SJCRH30 (cell line): Measurements from ENCODE around the gene TMEM98. TPM values are rescaled to one million over a fixed set of nuclear protein-coding genes. Genes with fewer than 3 reads are reported as not detected.
"Not testable (repeated sequence)": the region's sequence is repeated elsewhere in the genome, so short reads cannot be mapped to it uniquely, and the experiment has no call there.

Experiments used
- DNase-seq, 2 experiments: peaks; one replicate each; pipeline ENCODE4 v3.0.0-alpha.2; 2015 to 2020
- H3K27ac ChIP-seq: fragments of 250-450 bp; sonication (Bioruptor Pico); 2 replicates; pipeline ENCODE4 v1.5.1; 2020; ENCODE audit warnings: mild to moderate bottlenecking, moderate library complexity
- H3K27me3 ChIP-seq: fragments of 250-450 bp; sonication (Bioruptor Pico); 2 replicates; pipeline ENCODE4 v1.5.1; 2020; ENCODE audit warnings: mild to moderate bottlenecking, moderate library complexity
- H3K36me3 ChIP-seq: fragments of 250-450 bp; sonication (Bioruptor Pico); 2 replicates; pipeline ENCODE4 v1.5.1; 2020; ENCODE audit warnings: mild to moderate bottlenecking, moderate library complexity
- H3K4me1 ChIP-seq: fragments of 250-450 bp; sonication (Bioruptor Pico); 2 replicates; pipeline ENCODE4 v1.5.1; 2020; ENCODE audit warnings: mild to moderate bottlenecking, moderate library complexity
- H3K4me3 ChIP-seq: fragments of 250-450 bp; sonication (Bioruptor Pico); 2 replicates; pipeline ENCODE4 v1.5.1; 2020; ENCODE audit warnings: mild to moderate bottlenecking, moderate library complexity
- H3K9me3 ChIP-seq: fragments of 250-450 bp; sonication (Bioruptor Pico); replicated peaks from 2 replicates; pipeline ENCODE4 v1.5.1; 2020; ENCODE audit warnings: mild to moderate bottlenecking, moderate library complexity
- total RNA-seq: library from RNA; depleted of rRNA; stranded (reverse); fragments of >200 nt; shearing (Covaris generic); gene quantifications from 2 replicates; pipeline ENCODE4 v1.2.3, GENCODE V29; 2014

Gene TMEM98
- total RNA-seq, 1 experiment from 2014 or later: 71.8 TPM

GRCh38 chr17:32943647-32944191 is 15.8 kb downstream of the TMEM98 start:
- Histone ChIP-seq H3K27me3 (no peaks in the 10 kb centered on the region), H3K4me1 (no peaks in the 10 kb centered on the region), H3K9me3 (no peaks in the 10 kb centered on the region), H3K4me3 (no peak overlapping the region), H3K27ac (no peak overlapping the region), H3K36me3 (peaks cover 3% of the 10 kb centered on the region)
- no peak for DNase-seq

GRCh38 chr17:32944248-32945020 is 16.5 kb downstream of the TMEM98 start:
- Histone ChIP-seq H3K27ac (no peak overlapping the region), H3K4me1 (no peaks in the 10 kb centered on the region), H3K27me3 (no peaks in the 10 kb centered on the region), H3K4me3 (no peak overlapping the region), H3K9me3 (no peaks in the 10 kb centered on the region), H3K36me3 (no peaks in the 10 kb centered on the region)
- no peak for DNase-seq

- Histone ChIP-seq H3K4me1 (no peaks in the 10 kb centered on the region), H3K4me3 (no peak overlapping the region), H3K27ac (no peak overlapping the region), H3K36me3 (no peaks in the 10 kb centered on the region), H3K9me3 (no peaks in the 10 kb centered on the region), H3K27me3 (no peaks in the 10 kb centered on the region)
- no peak for DNase-seq
Observed at GRCh38 chr17:32946375-32947135, 18.6 kb downstream of the TMEM98 start.

- Histone ChIP-seq H3K4me3 (no peak overlapping the region), H3K4me1 (no peaks in the 10 kb centered on the region), H3K27ac (no peak overlapping the region), H3K9me3 (no peaks in the 10 kb centered on the region), H3K36me3 (no peaks in the 10 kb centered on the region), H3K27me3 (no peaks in the 10 kb centered on the region)
- no peak for DNase-seq
Observed at GRCh38 chr17:32947736-32948135, 19.8 kb downstream of the TMEM98 start.

- DNase-seq: no peak
- Histone ChIP-seq H3K4me3 (no peak overlapping the region), H3K27ac (no peak overlapping the region), H3K9me3 (no peaks in the 10 kb centered on the region), H3K27me3 (peaks cover under 1% of the 10 kb centered on the region; the same call in 1 of the 2 replicates), H3K36me3 (no peaks in the 10 kb centered on the region), H3K4me1 (no peaks in the 10 kb centered on the region)
Observed at GRCh38 chr17:32949181-32949580, 21.2 kb downstream of the TMEM98 start.

- H3K9me3 ChIP-seq, H3K4me1 ChIP-seq, DNase-seq, H3K4me3 ChIP-seq, H3K27ac ChIP-seq, H3K36me3 ChIP-seq: not testable (repeated sequence)
- peaks cover 11% of the 10 kb centered on the region; the same call in 1 of the 2 replicates for H3K27me3 ChIP-seq
Observed at GRCh38 chr17:32952491-32952890, 24.5 kb downstream of the TMEM98 start.

GRCh38 chr17:32953045-32953444 is 25.1 kb downstream of the TMEM98 start:
- Histone ChIP-seq H3K27ac (no peak overlapping the region), H3K9me3 (no peaks in the 10 kb centered on the region), H3K36me3 (no peaks in the 10 kb centered on the region), H3K4me1 (no peaks in the 10 kb centered on the region), H3K27me3 (peaks cover 12% of the 10 kb centered on the region), H3K4me3 (no peak overlapping the region)
- DNase-seq: no peak

GRCh38 chr17:32953857-32954256 is 25.9 kb downstream of the TMEM98 start:
- Histone ChIP-seq H3K9me3 (no peaks in the 10 kb centered on the region), H3K27me3 (peaks cover 15% of the 10 kb centered on the region), H3K27ac (no peak overlapping the region), H3K4me1 (no peaks in the 10 kb centered on the region), H3K4me3 (no peak overlapping the region), H3K36me3 (no peaks in the 10 kb centered on the region)
- DNase-seq: no peak

- Histone ChIP-seq H3K27ac (no peak overlapping the region), H3K27me3 (peaks cover 15% of the 10 kb centered on the region), H3K36me3 (no peaks in the 10 kb centered on the region), H3K4me1 (no peaks in the 10 kb centered on the region), H3K9me3 (no peaks in the 10 kb centered on the region), H3K4me3 (no peak overlapping the region)
- no peak for DNase-seq
Observed at GRCh38 chr17:32954477-32954876, 26.5 kb downstream of the TMEM98 start.

- Histone ChIP-seq H3K9me3 (no peaks in the 10 kb centered on the region), H3K4me3 (no peak overlapping the region), H3K4me1 (no peaks in the 10 kb centered on the region), H3K27ac (no peak overlapping the region), H3K27me3 (peaks cover 15% of the 10 kb centered on the region), H3K36me3 (no peaks in the 10 kb centered on the region)
- DNase-seq: no peak
Observed at GRCh38 chr17:32955155-32955554, 27.2 kb downstream of the TMEM98 start.

- Histone ChIP-seq H3K4me1 (no peaks in the 10 kb centered on the region), H3K27me3 (peaks cover 15% of the 10 kb centered on the region), H3K36me3 (no peaks in the 10 kb centered on the region), H3K9me3 (no peaks in the 10 kb centered on the region), H3K4me3 (no peak overlapping the region), H3K27ac (no peak overlapping the region)
- DNase-seq: no peak
Observed at GRCh38 chr17:32956240-32956970, 28.5 kb downstream of the TMEM98 start.

GRCh38 chr17:32958418-32958817 is 30.5 kb downstream of the TMEM98 start:
- no peaks in the 10 kb centered on the region for H3K9me3 ChIP-seq
- H3K4me1 ChIP-seq: no peaks in the 10 kb centered on the region
- H3K4me3 ChIP-seq: no peak overlapping the region
- peaks cover 15% of the 10 kb centered on the region for H3K27me3 ChIP-seq
- H3K36me3 ChIP-seq: no peaks in the 10 kb centered on the region
- H3K27ac ChIP-seq: no peak overlapping the region
- no peak for DNase-seq

GRCh38 chr17:32960815-32961214 is 32.9 kb downstream of the TMEM98 start:
- no peaks in the 10 kb centered on the region for H3K9me3 ChIP-seq

GRCh38 chr17:32962320-32962711 is 34.4 kb downstream of the TMEM98 start:
- H3K36me3 ChIP-seq: no peaks in the 10 kb centered on the region
- H3K4me1 ChIP-seq: no peaks in the 10 kb centered on the region
- no peak overlapping the region for H3K27ac ChIP-seq
- H3K4me3 ChIP-seq: no peak overlapping the region
- DNase-seq: no peak
- no peaks in the 10 kb centered on the region for H3K9me3 ChIP-seq
- H3K27me3 ChIP-seq: peaks cover 7% of the 10 kb centered on the region

More at GRCh38 chr17:32960815-32961214, 32.9 kb downstream of the TMEM98 start:
- H3K36me3 ChIP-seq: no peaks in the 10 kb centered on the region
- peaks cover 15% of the 10 kb centered on the region for H3K27me3 ChIP-seq
- no peaks in the 10 kb centered on the region for H3K4me1 ChIP-seq
- no peak overlapping the region for H3K4me3 ChIP-seq
- DNase-seq: no peak
- no peak overlapping the region for H3K27ac ChIP-seq

GRCh38 chr17:32964541-32964940 is 36.6 kb downstream of the TMEM98 start:
- Histone ChIP-seq H3K4me1 (no peaks in the 10 kb centered on the region), H3K36me3 (no peaks in the 10 kb centered on the region), H3K9me3 (peaks cover 4% of the 10 kb centered on the region; the same call in 1 of the 2 replicates), H3K27me3 (peaks cover 3% of the 10 kb centered on the region; the same call in 1 of the 2 replicates), H3K4me3 (no peak overlapping the region), H3K27ac (no peak overlapping the region)
- no peak for DNase-seq
